Ishikawa (cell line): ENCODE measurements around the gene DIP2B.

Source experiments
- CEBPB ChIP-seq: IDR thresholded peaks from 2 replicates; pipeline ENCODE4 v1.6.1; 2012
- CREB1 ChIP-seq: IDR thresholded peaks from 2 replicates; pipeline ENCODE4 v1.6.1; 2012; ENCODE audit warnings: low read depth
- EGR1 ChIP-seq: IDR thresholded peaks from 2 replicates; pipeline ENCODE4 v1.6.1; 2012
- EP300 ChIP-seq: IDR thresholded peaks from 2 replicates; pipeline ENCODE4 v1.6.1; 2012; ENCODE audit warnings: borderline replicate concordance
- FOXM1 ChIP-seq: IDR thresholded peaks from 2 replicates; pipeline ENCODE4 v1.6.1; 2012; ENCODE audit warnings: low read depth, borderline replicate concordance
- MAX ChIP-seq: IDR thresholded peaks from 2 replicates; pipeline ENCODE4 v1.6.1; 2012
- NFIC ChIP-seq: IDR thresholded peaks from 2 replicates; pipeline ENCODE4 v1.6.1; 2012
- RAD21 ChIP-seq: IDR thresholded peaks from 2 replicates; pipeline ENCODE4 v1.6.1; 2012; ENCODE audit warnings: low read depth
- TAF1 ChIP-seq: IDR thresholded peaks from 2 replicates; pipeline ENCODE4 v1.6.1; 2012; ENCODE audit warnings: low read depth, mild to moderate bottlenecking
- TCF12 ChIP-seq: IDR thresholded peaks from 2 replicates; pipeline ENCODE4 v1.6.1; 2012; ENCODE audit warnings: low read depth
- TEAD4 ChIP-seq: IDR thresholded peaks from 2 replicates; pipeline ENCODE4 v1.6.1; 2012
- USF1 ChIP-seq: IDR thresholded peaks from 2 replicates; pipeline ENCODE4 v1.6.1; 2012
- YY1 ChIP-seq: IDR thresholded peaks from 2 replicates; pipeline ENCODE4 v1.6.1; 2012; ENCODE audit warnings: low read depth
- ZBTB7A ChIP-seq: IDR thresholded peaks from 2 replicates; pipeline ENCODE4 v1.6.1; 2012; ENCODE audit warnings: low read depth
- TF ChIP-seq, protein P1 (sequence below): IDR thresholded peaks from 2 replicates; pipeline ENCODE4 v1.6.1; 2012; ENCODE audit warnings: low read depth, mild to moderate bottlenecking

The DIP2B gene

GRCh38 chr12:50554651-50555050, 49.9 kb downstream of the DIP2B start:
- TF ChIP-seq USF1 (no peak), RAD21 (no peak), TCF12 (no peak), EGR1 (no peak), TAF1 (no peak), NFIC (no peak), ZBTB7A (no peak), FOXM1 (no peak), EP300 (no peak), TEAD4 (no peak), MAX (no peak), YY1 (no peak), CEBPB (no peak), CREB1 (no peak)
- TF ChIP-seq, protein P1, sequence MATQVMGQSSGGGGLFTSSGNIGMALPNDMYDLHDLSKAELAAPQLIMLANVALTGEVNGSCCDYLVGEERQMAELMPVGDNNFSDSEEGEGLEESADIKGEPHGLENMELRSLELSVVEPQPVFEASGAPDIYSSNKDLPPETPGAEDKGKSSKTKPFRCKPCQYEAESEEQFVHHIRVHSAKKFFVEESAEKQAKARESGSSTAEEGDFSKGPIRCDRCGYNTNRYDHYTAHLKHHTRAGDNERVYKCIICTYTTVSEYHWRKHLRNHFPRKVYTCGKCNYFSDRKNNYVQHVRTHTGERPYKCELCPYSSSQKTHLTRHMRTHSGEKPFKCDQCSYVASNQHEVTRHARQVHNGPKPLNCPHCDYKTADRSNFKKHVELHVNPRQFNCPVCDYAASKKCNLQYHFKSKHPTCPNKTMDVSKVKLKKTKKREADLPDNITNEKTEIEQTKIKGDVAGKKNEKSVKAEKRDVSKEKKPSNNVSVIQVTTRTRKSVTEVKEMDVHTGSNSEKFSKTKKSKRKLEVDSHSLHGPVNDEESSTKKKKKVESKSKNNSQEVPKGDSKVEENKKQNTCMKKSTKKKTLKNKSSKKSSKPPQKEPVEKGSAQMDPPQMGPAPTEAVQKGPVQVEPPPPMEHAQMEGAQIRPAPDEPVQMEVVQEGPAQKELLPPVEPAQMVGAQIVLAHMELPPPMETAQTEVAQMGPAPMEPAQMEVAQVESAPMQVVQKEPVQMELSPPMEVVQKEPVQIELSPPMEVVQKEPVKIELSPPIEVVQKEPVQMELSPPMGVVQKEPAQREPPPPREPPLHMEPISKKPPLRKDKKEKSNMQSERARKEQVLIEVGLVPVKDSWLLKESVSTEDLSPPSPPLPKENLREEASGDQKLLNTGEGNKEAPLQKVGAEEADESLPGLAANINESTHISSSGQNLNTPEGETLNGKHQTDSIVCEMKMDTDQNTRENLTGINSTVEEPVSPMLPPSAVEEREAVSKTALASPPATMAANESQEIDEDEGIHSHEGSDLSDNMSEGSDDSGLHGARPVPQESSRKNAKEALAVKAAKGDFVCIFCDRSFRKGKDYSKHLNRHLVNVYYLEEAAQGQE: no peak

GRCh38 chr12:50555471-50555885, 50.7 kb downstream of the DIP2B start:
- TF ChIP-seq FOXM1: no peak
- no peak for TF ChIP-seq ZBTB7A
- TF ChIP-seq USF1: no peak
- TF ChIP-seq TAF1: no peak
- TF ChIP-seq MAX: no peak
- TF ChIP-seq CEBPB: no peak
- no peak for TF ChIP-seq NFIC
- no peak for TF ChIP-seq CREB1
- no peak for TF ChIP-seq EGR1
- TF ChIP-seq, protein P1: no peak
- no peak for TF ChIP-seq YY1
- TF ChIP-seq TCF12: no peak

- TF ChIP-seq, protein P1: no peak
- no peak for TF ChIP-seq EP300
Measured at GRCh38 chr12:50556273-50556672, 51.5 kb downstream of the DIP2B start.

GRCh38 chr12:50557421-50557820, 52.6 kb downstream of the DIP2B start:
- TF ChIP-seq ZBTB7A: no peak
- no peak for TF ChIP-seq FOXM1
- TF ChIP-seq EGR1: no peak
- no peak for TF ChIP-seq MAX
- TF ChIP-seq NFIC: no peak
- TF ChIP-seq, protein P1: no peak
- no peak for TF ChIP-seq TEAD4
- no peak for TF ChIP-seq TAF1
- TF ChIP-seq TCF12: no peak
- TF ChIP-seq CEBPB: no peak
